ENCODE data around the gene ATP8B4. TPM values are rescaled to one million over a fixed set of nuclear protein-coding genes. Genes with fewer than 3 reads are reported as not detected.

ATP8B4 gene
- total RNA-seq, 1 donor from 2014 or later = 1.1 TPM

- no peaks in the 10 kb centered on the region for H3K27me3 ChIP-seq (ENCODE audit: control insufficient read depth, insufficient read depth, low read length)
- no peaks in the 10 kb centered on the region for H3K36me3 ChIP-seq (ENCODE audit: control insufficient read depth, insufficient read depth, low read length)
- no peak overlapping the region for H3K4me3 ChIP-seq (ENCODE audit: low read depth, low read length)
- no peak for TF ChIP-seq CTCF (IDR thresholded peaks at IDR 0.05; ENCODE audit: insufficient read depth, low read length, severe bottlenecking)
- DNase-seq (ENCODE audit: low read depth) (no peak), FAIRE-seq (no peak)
Measured at GRCh38 chr15:49908933-49909295, 210.1 kb downstream of the ATP8B4 start.

GRCh38 chr15:49908236-49908932 is 210.6 kb downstream of the ATP8B4 start:
- FAIRE-seq (no peak), DNase-seq (ENCODE audit: low read depth) (no peak)
- no peak overlapping the region for H3K4me3 ChIP-seq (ENCODE audit: low read depth, low read length)
- TF ChIP-seq CTCF (IDR thresholded peaks at IDR 0.05; ENCODE audit: insufficient read depth, low read length, severe bottlenecking) = no peak
- no peaks in the 10 kb centered on the region for H3K36me3 ChIP-seq (ENCODE audit: control insufficient read depth, insufficient read depth, low read length)
- H3K27me3 ChIP-seq (ENCODE audit: control insufficient read depth, insufficient read depth, low read length) = no peaks in the 10 kb centered on the region

- H3K36me3 ChIP-seq (ENCODE audit: control insufficient read depth, insufficient read depth, low read length) = no peaks in the 10 kb centered on the region
- no peak overlapping the region for H3K4me3 ChIP-seq (ENCODE audit: low read depth, low read length)
- TF ChIP-seq CTCF (IDR thresholded peaks at IDR 0.05; ENCODE audit: insufficient read depth, low read length, severe bottlenecking) = no peak
- DNase-seq (ENCODE audit: low read depth) (no peak), FAIRE-seq (no peak)
- no peaks in the 10 kb centered on the region for H3K27me3 ChIP-seq (ENCODE audit: control insufficient read depth, insufficient read depth, low read length)
Measured at GRCh38 chr15:49906966-49907365, 212.1 kb downstream of the ATP8B4 start.

- no peaks in the 10 kb centered on the region for H3K27me3 ChIP-seq (ENCODE audit: control insufficient read depth, insufficient read depth, low read length)
- FAIRE-seq = no peak
- TF ChIP-seq CTCF (IDR thresholded peaks at IDR 0.05; ENCODE audit: insufficient read depth, low read length, severe bottlenecking) = no peak
Measured at GRCh38 chr15:49905221-49905620, 213.8 kb downstream of the ATP8B4 start.

GRCh38 chr15:49904296-49904695 is 214.7 kb downstream of the ATP8B4 start:
- TF ChIP-seq CTCF (IDR thresholded peaks at IDR 0.05; ENCODE audit: insufficient read depth, low read length, severe bottlenecking) = no peak
- Histone ChIP-seq H3K4me3 (ENCODE audit: low read depth, low read length) (no peak overlapping the region), H3K27me3 (ENCODE audit: control insufficient read depth, insufficient read depth, low read length) (no peaks in the 10 kb centered on the region), H3K36me3 (ENCODE audit: control insufficient read depth, insufficient read depth, low read length) (no peaks in the 10 kb centered on the region)
- no peak for FAIRE-seq
- no peak for DNase-seq (ENCODE audit: low read depth)

More at GRCh38 chr15:49905221-49905620, 213.8 kb downstream of the ATP8B4 start:
- Histone ChIP-seq H3K36me3 (ENCODE audit: control insufficient read depth, insufficient read depth, low read length) (no peaks in the 10 kb centered on the region), H3K4me3 (ENCODE audit: low read depth, low read length) (no peak overlapping the region)
- DNase-seq (ENCODE audit: low read depth) = no peak
